Stimulated activated memory B cell treated with anti-CD40 and anti-IgM and Interleukin-4, amounts not matched to agents 10 μg/mL and 1 μg/mL and 100 μg/mL, for 72 hours (primary cell): ENCODE data around the gene DOC2B.
A peak's percentile ranks its signal among the peaks of the same experiment; 100 is the strongest.

Source experiments
- ATAC-seq: fragments of 150-1000 bp; cut with Tn5 transposase; 2 replicates; pipeline ENCODE4 v1.10.0; 2021
- H3K27ac Mint-ChIP-seq: one replicate; pipeline ENCODE4 v1.8.0; 2022; ENCODE audit warnings: mild to moderate bottlenecking, mixed read lengths
- H3K27me3 Mint-ChIP-seq: one replicate; pipeline ENCODE4 v1.8.0; 2022; ENCODE audit warnings: mixed read lengths
- H3K36me3 Mint-ChIP-seq: one replicate; pipeline ENCODE4 v1.8.0; 2022; ENCODE audit warnings: mixed read lengths
- H3K4me1 Mint-ChIP-seq: one replicate; pipeline ENCODE4 v1.8.0; 2022; ENCODE audit warnings: mixed read lengths
- H3K4me3 Mint-ChIP-seq: one replicate; pipeline ENCODE4 v1.8.0; 2022; ENCODE audit warnings: mild to moderate bottlenecking, moderate library complexity, mixed read lengths
- H3K9me3 Mint-ChIP-seq: one replicate; pipeline ENCODE4 v1.8.0; 2022; ENCODE audit warnings: mixed read lengths

Gene DOC2B

GRCh38 chr17:164303-165235 is 16.9 kb downstream of the DOC2B start:
- Mint-ChIP-seq H3K27ac (no peak overlapping the region), H3K4me3 (no peak overlapping the region), H3K36me3 (no peaks in the 10 kb centered on the region), H3K27me3 (peaks cover 44% of the 10 kb centered on the region), H3K9me3 (no peaks in the 10 kb centered on the region), H3K4me1 (no peaks in the 10 kb centered on the region)
- peak; percentile 37 for ATAC-seq

GRCh38 chr17:163514-164098 is 17.8 kb downstream of the DOC2B start:
- no peak for ATAC-seq
- Mint-ChIP-seq H3K27me3 (peaks cover 35% of the 10 kb centered on the region), H3K36me3 (no peaks in the 10 kb centered on the region), H3K9me3 (no peaks in the 10 kb centered on the region), H3K4me3 (no peak overlapping the region), H3K4me1 (no peaks in the 10 kb centered on the region), H3K27ac (no peak overlapping the region)

GRCh38 chr17:162689-163088 is 18.8 kb downstream of the DOC2B start:
- H3K4me3 Mint-ChIP-seq, result no peak overlapping the region
- no peaks in the 10 kb centered on the region for H3K9me3 Mint-ChIP-seq
- H3K4me1 Mint-ChIP-seq, result no peaks in the 10 kb centered on the region
- H3K27me3 Mint-ChIP-seq, result peaks cover 44% of the 10 kb centered on the region
- no peak overlapping the region for H3K27ac Mint-ChIP-seq
- no peaks in the 10 kb centered on the region for H3K36me3 Mint-ChIP-seq
- ATAC-seq, result no peak

GRCh38 chr17:161481-161880 is 20.0 kb downstream of the DOC2B start:
- no peak overlapping the region for H3K4me3 Mint-ChIP-seq

GRCh38 chr17:160336-160735 is 21.1 kb downstream of the DOC2B start:
- no peak overlapping the region for H3K27ac Mint-ChIP-seq

More at GRCh38 chr17:161481-161880, 20.0 kb downstream of the DOC2B start:
- ATAC-seq, result no peak
- H3K27ac Mint-ChIP-seq, result no peak overlapping the region
- H3K9me3 Mint-ChIP-seq, result no peaks in the 10 kb centered on the region
- H3K27me3 Mint-ChIP-seq, result peaks cover 54% of the 10 kb centered on the region
- H3K4me1 Mint-ChIP-seq, result no peaks in the 10 kb centered on the region
- no peaks in the 10 kb centered on the region for H3K36me3 Mint-ChIP-seq

GRCh38 chr17:159609-160008 is 21.8 kb downstream of the DOC2B start:
- Mint-ChIP-seq H3K4me3 (no peak overlapping the region), H3K9me3 (no peaks in the 10 kb centered on the region), H3K27ac (no peak overlapping the region), H3K36me3 (no peaks in the 10 kb centered on the region), H3K4me1 (no peaks in the 10 kb centered on the region), H3K27me3 (peaks cover 66% of the 10 kb centered on the region)
- no peak for ATAC-seq

More at GRCh38 chr17:160336-160735, 21.1 kb downstream of the DOC2B start:
- Mint-ChIP-seq H3K4me3 (no peak overlapping the region), H3K27me3 (peaks cover 64% of the 10 kb centered on the region), H3K9me3 (no peaks in the 10 kb centered on the region), H3K36me3 (no peaks in the 10 kb centered on the region), H3K4me1 (no peaks in the 10 kb centered on the region)
- no peak for ATAC-seq

GRCh38 chr17:158379-158778 is 23.1 kb downstream of the DOC2B start:
- H3K9me3 Mint-ChIP-seq, result no peaks in the 10 kb centered on the region
- peaks cover 58% of the 10 kb centered on the region for H3K27me3 Mint-ChIP-seq
- H3K27ac Mint-ChIP-seq, result no peak overlapping the region
- no peaks in the 10 kb centered on the region for H3K4me1 Mint-ChIP-seq
- H3K36me3 Mint-ChIP-seq, result no peaks in the 10 kb centered on the region
- no peak for ATAC-seq
- no peak overlapping the region for H3K4me3 Mint-ChIP-seq

GRCh38 chr17:157901-158300 is 23.5 kb downstream of the DOC2B start:
- H3K27ac Mint-ChIP-seq, result no peak overlapping the region
- no peak for ATAC-seq
- H3K4me3 Mint-ChIP-seq, result no peak overlapping the region
- H3K27me3 Mint-ChIP-seq, result peaks cover 53% of the 10 kb centered on the region
- no peaks in the 10 kb centered on the region for H3K36me3 Mint-ChIP-seq
- H3K9me3 Mint-ChIP-seq, result no peaks in the 10 kb centered on the region
- no peaks in the 10 kb centered on the region for H3K4me1 Mint-ChIP-seq

- Mint-ChIP-seq H3K27ac (no peak overlapping the region), H3K9me3 (no peaks in the 10 kb centered on the region), H3K27me3 (peaks cover 52% of the 10 kb centered on the region), H3K36me3 (no peaks in the 10 kb centered on the region), H3K4me1 (no peaks in the 10 kb centered on the region), H3K4me3 (no peak overlapping the region)
- ATAC-seq, result no peak
Measured at GRCh38 chr17:156946-157345, 24.5 kb downstream of the DOC2B start.

- Mint-ChIP-seq H3K9me3 (no peaks in the 10 kb centered on the region), H3K36me3 (no peaks in the 10 kb centered on the region), H3K27me3 (peaks cover 51% of the 10 kb centered on the region), H3K4me3 (no peak overlapping the region), H3K4me1 (no peaks in the 10 kb centered on the region), H3K27ac (no peak overlapping the region)
- ATAC-seq, result no peak
Measured at GRCh38 chr17:156094-156621, 25.3 kb downstream of the DOC2B start.

- ATAC-seq, result no peak
- Mint-ChIP-seq H3K9me3 (no peaks in the 10 kb centered on the region), H3K27me3 (peaks cover 45% of the 10 kb centered on the region), H3K4me3 (no peak overlapping the region), H3K36me3 (no peaks in the 10 kb centered on the region), H3K27ac (no peak overlapping the region), H3K4me1 (no peaks in the 10 kb centered on the region)
Measured at GRCh38 chr17:155576-155975, 25.9 kb downstream of the DOC2B start.

GRCh38 chr17:153851-154250 is 27.6 kb downstream of the DOC2B start:
- Mint-ChIP-seq H3K4me1 (no peaks in the 10 kb centered on the region), H3K27me3 (peaks cover 43% of the 10 kb centered on the region), H3K36me3 (no peaks in the 10 kb centered on the region), H3K4me3 (no peak overlapping the region), H3K9me3 (no peaks in the 10 kb centered on the region), H3K27ac (no peak overlapping the region)
- ATAC-seq, result no peak

GRCh38 chr17:152860-153420 is 28.5 kb downstream of the DOC2B start:
- Mint-ChIP-seq H3K27me3 (peaks cover 36% of the 10 kb centered on the region), H3K9me3 (no peaks in the 10 kb centered on the region), H3K36me3 (no peaks in the 10 kb centered on the region), H3K4me3 (no peak overlapping the region), H3K27ac (no peak overlapping the region), H3K4me1 (no peaks in the 10 kb centered on the region)
- no peak for ATAC-seq

GRCh38 chr17:151886-152859 is 29.3 kb downstream of the DOC2B start:
- H3K9me3 Mint-ChIP-seq, result no peaks in the 10 kb centered on the region
- H3K4me3 Mint-ChIP-seq, result no peak overlapping the region
- H3K27ac Mint-ChIP-seq, result no peak overlapping the region
- peaks cover 31% of the 10 kb centered on the region for H3K27me3 Mint-ChIP-seq
- ATAC-seq, result peak; percentile 4
- H3K36me3 Mint-ChIP-seq, result no peaks in the 10 kb centered on the region
- H3K4me1 Mint-ChIP-seq, result no peaks in the 10 kb centered on the region

GRCh38 chr17:151004-151403 is 30.4 kb downstream of the DOC2B start:
- no peaks in the 10 kb centered on the region for H3K36me3 Mint-ChIP-seq
- H3K27me3 Mint-ChIP-seq, result peaks cover 19% of the 10 kb centered on the region
- H3K9me3 Mint-ChIP-seq, result no peaks in the 10 kb centered on the region
- H3K4me3 Mint-ChIP-seq, result no peak overlapping the region
- H3K4me1 Mint-ChIP-seq, result no peaks in the 10 kb centered on the region
- H3K27ac Mint-ChIP-seq, result no peak overlapping the region
- no peak for ATAC-seq
